Left cardiac atrium (tissue), 4 donors: ENCODE data around the gene ZBTB22. TPM values are rescaled to one million over a fixed set of nuclear protein-coding genes. Genes with fewer than 3 reads are reported as not detected.

Source experiments
- ATAC-seq, 2 donors: fragments of 200-7000 bp; cut with Tn5 transposase; one replicate each; pipeline ENCODE4 v1.9.1; 2020; ENCODE audit warnings: mild to moderate bottlenecking in 2 of 2, moderate library complexity in 2 of 2
- DNase-seq: peaks from one replicate; pipeline ENCODE4 v3.0.0-alpha.2; 2020
- intact Hi-C, 2 donors: fragments of 100-400 bp; cut with DNase I; formaldehyde crosslinking; loops; one replicate each; pipeline versions ENCODE4 v1.14.1 to v1.15.1; 2022 to 2023
- total RNA-seq, 2 donors: library from RNA; stranded (reverse); fragmentation: NEBNext Ultra II Directional; extraction: Animal tissue kit (Norgen Biotek cat#: 25700); gene quantifications; one replicate each; pipeline ENCODE4 v1.2.1, GENCODE V29; 2021
- donor health status: DM: no; HTN: yes; CAD: no.
- donor health status: DM: no; HTN: yes; CAD: no; lungs with severe emphysema.
- donor health status: DM: yes; HTN: yes; CAD: no.
- donor health status: Dilated cardiomyopathy.

The ZBTB22 gene
- total RNA-seq, 2 donors from 2014 or later = 14.1 to 15.7 TPM

GRCh38 chr6:33333666-33334065 lies 16.1 kb upstream of the ZBTB22 start:
- DNase-seq (no peak), ATAC-seq (no peak)
- intact Hi-C loops = no loop called here

GRCh38 chr6:33330736-33331135 lies 13.2 kb upstream of the ZBTB22 start:
- intact Hi-C loops = no loop called here
- DNase-seq (no peak), ATAC-seq (no peak)

DNA sequence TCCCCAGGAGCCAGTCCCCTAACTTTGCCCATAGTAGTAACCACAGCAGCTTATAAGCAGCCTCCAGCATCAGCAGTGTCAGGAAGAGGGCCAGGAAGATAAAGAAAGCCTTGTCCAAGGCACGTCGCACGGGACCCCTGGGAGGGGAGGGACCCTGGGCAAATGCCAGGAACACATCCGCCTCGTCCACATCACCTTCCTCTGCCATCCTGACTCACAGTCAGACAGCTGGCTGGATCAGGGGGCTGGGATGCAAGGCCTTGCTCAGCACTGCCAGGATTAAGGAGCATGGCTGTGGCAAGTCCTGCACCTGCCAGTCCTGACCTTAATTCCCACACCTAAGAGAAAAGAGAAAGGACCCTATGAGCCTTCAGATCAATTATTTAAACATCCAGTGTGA lies 11.5 kb upstream of the ZBTB22 start:
- ATAC-seq (no peak), DNase-seq (no peak)
- intact Hi-C loops = no loop called here

- ATAC-seq (no peak), DNase-seq (no peak)
- intact Hi-C loops = no loop called here
Observed at GRCh38 chr6:33324125-33324524, 6.6 kb upstream of the ZBTB22 start.

DNA sequence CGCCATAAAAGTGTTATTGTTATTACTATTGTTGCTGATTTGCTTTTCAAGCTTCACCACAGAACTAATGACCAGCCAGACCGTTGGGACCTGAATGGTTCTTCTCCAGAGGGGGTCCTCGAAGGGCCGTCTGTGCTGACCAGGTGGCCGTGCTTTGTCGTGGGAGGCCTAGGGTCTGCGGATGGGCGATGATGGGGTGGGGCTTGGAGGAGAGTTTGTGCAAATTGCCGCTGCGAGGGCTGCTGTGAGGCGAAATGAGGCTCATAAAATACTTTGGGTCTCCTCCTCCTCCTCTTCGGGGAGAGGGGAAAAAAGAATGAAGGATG lies 6.0 kb upstream of the ZBTB22 start:
- intact Hi-C loops = no loop called here
- no peak for ATAC-seq
- no peak for DNase-seq

- no peak for DNase-seq
- intact Hi-C loops = no loop called here
Observed at GRCh38 chr6:33321227-33321626, 3.7 kb upstream of the ZBTB22 start.

GRCh38 chr6:33320315-33321181 lies 3.0 kb upstream of the ZBTB22 start:
- ATAC-seq (no peak), DNase-seq (peak; percentile 88)
- intact Hi-C loops = no loop called here

More at GRCh38 chr6:33321227-33321626, 3.7 kb upstream of the ZBTB22 start:
- ATAC-seq = no peak

DNA sequence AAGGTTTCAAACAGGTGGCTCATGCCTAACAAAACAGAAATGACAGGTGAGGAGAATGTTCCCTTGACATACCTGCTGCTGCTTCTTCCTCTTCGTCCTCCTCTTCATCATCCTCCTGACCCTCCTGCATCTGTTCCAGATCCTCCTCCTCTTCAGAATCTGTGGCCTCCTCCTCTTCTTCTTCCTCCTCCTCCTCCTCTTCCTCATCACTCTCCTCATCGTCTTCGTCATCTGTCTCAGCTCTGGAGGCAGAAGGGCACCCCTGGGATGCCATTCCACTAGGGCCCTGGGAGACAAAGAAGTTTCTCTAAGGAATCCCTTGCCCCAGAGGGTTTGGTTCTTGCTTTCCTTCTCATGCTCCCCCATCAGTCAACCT lies 2.4 kb upstream of the ZBTB22 start:
- DNase-seq (no peak), ATAC-seq (no peak)
- intact Hi-C loops = no loop called here

DNA sequence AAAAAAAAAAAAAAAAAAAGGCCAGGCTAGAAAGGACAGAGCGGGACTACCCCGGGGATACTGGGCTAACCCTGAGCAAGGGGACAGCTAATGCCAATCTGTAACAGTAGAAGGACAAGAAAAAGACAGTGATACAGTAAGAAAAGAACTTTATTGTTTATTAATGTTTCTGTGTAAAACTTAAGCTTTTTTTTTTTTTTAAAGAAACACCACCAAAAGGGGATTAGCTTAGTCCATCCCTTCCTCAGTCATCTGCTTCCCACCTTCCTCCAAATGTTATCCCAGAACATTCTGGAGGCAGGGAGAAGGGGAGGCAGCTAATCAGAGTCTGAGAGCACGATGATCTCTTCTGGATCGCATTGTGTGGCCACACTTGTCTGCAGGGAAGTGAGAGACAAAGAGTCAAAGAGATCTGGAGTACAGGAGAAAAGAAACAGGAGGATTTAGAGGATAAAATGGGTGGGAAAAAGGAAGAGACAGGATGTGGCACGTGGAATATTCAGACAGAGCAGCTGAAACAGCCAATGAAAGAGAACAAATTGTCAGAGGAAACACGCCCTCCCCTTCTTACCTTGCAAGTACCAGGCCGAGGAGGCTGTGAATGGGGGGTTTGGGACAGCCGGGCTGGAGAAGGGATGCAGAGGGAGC lies 1.0 kb upstream of the ZBTB22 start:
- intact Hi-C loops = no loop called here
- ATAC-seq = no peak

GRCh38 chr6:33317419-33317668 lies 200 bp downstream of the ZBTB22 start:
- no peak for DNase-seq
- peak; percentile 1 to 2 for ATAC-seq
- intact Hi-C loops = no loop called here

More for the DNA sequence above, 1.0 kb upstream of the ZBTB22 start:
- DNase-seq = no peak

GRCh38 chr6:33316603-33317418 lies 733 bp downstream of the ZBTB22 start:
- DNase-seq = no peak

DNA sequence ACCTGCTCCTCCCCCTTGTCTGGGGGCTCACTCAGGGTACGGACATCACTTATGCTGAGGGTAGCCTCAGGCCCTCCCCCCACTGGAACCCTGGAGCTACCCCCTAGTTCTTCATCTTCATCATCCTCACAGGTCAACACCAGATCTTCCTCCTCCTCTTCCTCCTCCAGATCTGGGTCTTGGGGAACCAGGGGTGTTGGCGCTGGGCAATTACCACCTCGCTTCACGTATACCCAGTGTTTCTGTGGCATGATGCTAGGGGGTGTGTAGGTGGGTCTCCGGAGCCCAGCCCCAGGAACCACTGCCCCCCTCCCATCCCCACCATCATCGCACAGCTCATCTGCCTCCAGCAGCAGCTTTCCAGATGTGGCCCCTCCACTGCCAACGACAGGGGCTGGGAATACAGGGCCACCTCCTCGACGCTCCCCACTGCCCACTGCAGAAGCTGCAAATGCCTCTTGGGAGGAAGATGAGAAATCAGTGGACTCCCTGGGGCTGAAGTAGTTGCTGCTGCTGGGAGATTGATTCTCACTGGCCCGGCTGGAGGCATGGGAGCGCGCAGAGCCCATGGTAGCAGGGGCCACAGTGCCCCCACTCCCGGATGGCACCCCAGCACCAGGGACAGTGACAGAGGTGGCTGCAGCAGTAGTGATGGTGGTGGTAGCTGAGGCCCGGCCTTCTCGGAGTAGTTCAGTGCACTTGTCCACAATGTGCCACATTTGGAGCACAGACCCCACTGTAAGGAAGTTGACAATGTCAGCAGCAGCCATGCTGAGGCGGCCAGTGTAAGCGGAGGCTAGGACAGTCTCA lies 1.5 kb downstream of the ZBTB22 start:
- DNase-seq (no peak), ATAC-seq (no peak)
- intact Hi-C loops = no loop called here

More at GRCh38 chr6:33316603-33317418, 733 bp downstream of the ZBTB22 start:
- intact Hi-C loops = no loop called here
- no peak for ATAC-seq

DNA sequence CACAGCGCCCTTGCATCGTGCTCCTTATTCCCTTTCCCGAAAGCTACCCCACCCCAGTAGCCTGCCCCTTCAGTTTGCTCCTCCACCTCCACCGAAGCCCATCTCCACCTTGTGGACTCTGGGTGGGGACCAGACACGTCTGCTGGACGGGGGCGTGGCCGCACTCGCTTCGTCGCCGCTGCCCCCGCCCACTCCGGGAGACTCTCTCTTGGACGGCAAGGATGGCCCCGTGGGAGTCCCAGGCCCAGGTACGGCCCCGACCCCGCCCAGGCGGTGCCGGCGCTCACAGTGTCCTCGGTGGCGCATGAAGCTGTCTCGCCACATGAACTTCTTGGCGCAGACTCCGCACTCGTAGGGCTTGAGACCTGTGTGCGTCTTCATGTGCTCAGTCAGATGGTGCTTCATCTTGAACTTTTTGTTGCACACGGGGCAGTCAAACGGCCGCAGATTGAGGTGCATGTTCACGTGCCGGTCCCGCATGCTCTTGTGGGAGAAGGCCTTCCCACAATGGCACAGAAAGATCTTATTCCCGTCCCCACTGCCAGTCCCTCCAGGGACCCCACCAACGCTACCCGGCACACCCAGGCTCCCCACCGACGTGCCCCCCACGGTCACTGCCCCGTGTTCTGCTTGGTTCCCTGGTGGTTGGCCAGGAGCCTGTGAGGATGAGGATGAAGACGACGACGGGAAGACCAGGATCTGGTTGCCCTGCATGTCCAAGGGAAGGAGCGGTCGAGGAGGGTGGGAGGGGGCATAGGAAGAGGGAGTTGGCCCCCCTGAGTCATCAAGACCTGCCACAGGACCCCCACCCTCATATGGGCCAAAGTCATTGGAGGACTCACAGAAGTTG lies 2.4 kb downstream of the ZBTB22 start:
- intact Hi-C loops = no loop called here
- peak in 1 of 2 donors; percentile 4 for ATAC-seq
- DNase-seq = peak; percentile 58

DNA sequence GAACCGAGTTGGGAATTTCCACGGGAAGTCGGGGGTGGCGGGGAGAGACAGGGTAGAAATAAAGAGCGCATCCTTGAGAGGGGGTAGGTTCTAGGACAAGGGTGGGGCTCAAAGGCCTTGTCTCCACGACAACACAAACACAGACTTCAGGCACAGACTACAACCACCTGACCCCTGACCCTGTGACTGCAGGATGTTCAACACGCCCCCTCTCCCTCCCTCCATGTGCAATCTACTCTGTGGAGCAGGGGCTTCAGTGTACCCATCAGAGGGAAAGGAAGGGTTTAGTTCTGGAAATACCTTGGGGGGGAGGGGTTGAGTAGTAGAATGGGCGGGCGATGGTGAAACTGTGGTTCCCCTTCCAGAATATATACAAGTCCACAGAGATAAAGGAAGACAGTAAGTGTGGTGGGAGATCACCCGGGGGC lies 3.0 kb downstream of the ZBTB22 start:
- peak; percentile 81 for DNase-seq
- peak; percentile 10 to 53 for ATAC-seq
- intact Hi-C loops = no loop called here

GRCh38 chr6:33313709-33314514 lies 3.6 kb downstream of the ZBTB22 start, which contains the start of gene TAPBP:
Gene TAPBP (minus strand): TSS chr6:33314078. CDS start chr6:33314041, 37 bp downstream.
- DNase-seq (peak; percentile 67), ATAC-seq (peak; percentile 14 to 20)
- intact Hi-C loops = no loop called here

GRCh38 chr6:33313105-33313708 lies 4.3 kb downstream of the ZBTB22 start:
- peak; percentile 2 to 6 for ATAC-seq
- intact Hi-C loops = no loop called here
- peak; percentile 66 for DNase-seq
